Measurements from ENCODE around the gene ACSF3.
"Not testable (repeated sequence)": the region's sequence is repeated elsewhere in the genome, so short reads cannot be mapped to it uniquely, and the experiment has no call there.

The ACSF3 gene

GRCh38 chr16:89190150-89190958, 96.7 kb downstream of the ACSF3 start:
- DNase-seq (ENCODE audit: low read depth, low spot score), result no peak

DNA sequence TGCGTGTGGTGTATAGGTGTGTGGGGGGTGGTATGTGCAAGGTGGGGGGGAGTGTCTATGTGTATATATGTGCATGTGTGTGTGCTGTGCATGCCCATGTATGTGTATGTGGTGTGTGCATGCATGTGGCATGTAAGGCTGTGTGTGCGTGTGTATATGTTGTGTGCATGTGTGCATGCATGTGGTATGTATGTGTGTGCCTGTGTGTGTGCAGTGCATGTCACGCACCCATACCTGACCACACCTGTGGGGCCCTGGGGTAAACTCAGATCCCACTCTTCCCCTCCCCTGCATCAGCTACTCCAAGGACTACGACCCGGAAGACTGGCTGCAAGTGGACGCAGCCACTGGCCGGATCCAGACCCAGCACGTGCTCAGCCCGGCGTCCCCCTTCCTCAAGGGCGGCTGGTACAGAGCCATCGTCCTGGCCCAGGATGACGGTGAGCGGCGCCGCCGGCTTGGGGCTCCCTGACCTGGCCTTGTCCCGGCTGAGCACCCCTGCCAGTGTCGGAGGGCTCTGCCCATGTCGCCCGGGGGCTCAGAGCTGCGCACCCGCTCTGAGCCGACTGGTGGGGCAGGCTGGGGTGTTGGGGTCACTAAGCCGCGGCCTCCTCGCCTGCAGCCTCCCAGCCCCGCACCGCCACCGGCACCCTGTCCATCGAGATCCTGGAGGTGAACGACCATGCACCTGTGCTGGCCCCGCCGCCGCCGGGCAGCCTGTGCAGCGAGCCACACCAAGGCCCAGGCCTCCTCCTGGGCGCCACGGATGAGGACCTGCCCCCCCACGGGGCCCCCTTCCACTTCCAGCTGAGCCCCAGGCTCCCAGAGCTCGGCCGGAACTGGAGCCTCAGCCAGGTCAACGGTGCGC, 97.6 kb downstream of the ACSF3 start:
- DNase-seq (ENCODE audit: low read depth, low spot score), result no peak

GRCh38 chr16:89191901-89192185, 98.2 kb downstream of the ACSF3 start:
- DNase-seq (ENCODE audit: low read depth, low spot score), result no peak

DNA sequence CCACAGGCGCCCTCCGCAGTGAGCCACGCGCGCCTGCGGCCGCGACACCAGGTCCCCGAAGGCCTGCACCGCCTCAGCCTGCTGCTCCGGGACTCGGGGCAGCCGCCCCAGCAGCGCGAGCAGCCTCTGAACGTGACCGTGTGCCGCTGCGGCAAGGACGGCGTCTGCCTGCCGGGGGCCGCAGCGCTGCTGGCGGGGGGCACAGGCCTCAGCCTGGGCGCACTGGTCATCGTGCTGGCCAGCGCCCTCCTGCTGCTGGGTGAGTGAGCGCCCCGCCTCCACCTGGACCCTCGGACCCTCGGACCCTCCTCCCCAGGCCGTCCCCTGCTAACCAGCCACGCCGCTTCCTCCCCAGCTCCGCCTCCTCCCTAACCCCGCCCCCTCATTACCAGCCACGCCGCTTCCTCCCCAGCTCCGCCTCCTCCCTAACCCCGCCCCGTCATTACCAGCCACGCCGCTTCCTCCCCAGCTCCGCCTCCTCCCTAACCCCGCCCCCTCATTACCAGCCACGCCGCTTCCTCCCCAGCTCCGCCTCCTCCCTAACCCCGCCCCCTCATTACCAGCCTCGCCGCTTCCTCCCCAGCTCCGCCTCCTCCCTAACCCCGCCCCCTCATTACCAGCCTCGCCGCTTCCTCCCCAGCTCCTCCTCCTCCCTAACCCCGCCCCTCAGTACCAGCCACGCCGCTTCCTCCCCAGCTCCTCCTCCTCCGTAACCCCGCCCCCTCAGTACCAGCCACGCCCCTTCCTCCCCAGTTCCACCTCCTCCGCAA, 98.7 kb downstream of the ACSF3 start:
- DNase-seq (ENCODE audit: low read depth, low spot score), result not testable (repeated sequence)

DNA sequence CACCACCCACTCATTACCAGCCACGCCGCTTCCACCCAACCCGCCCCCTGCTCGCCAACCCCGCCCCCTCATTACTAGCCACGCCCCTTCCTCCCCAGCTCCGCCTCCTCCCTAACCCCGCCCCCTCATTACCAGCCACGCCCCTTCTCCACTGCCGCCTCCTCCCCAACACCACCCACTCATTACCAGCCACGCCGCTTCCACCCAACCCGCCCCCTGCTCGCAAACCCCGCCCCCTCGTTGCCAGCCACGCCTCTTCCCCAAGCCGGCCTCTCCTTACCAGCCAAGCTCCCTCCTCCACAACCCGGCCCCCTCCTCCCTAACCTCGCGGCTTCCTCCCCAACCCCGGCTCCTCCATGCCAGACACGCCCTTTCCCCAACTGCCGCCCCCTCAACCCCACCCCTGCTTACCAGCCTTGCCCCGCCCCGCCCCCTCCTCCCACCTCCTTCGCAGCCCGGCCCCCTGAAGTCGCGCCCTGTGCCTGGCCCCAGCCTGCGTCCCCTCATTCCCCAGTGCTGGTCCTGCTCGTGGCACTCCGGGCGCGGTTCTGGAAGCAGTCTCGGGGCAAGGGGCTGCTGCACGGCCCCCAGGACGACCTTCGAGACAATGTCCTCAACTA, 99.4 kb downstream of the ACSF3 start:
- no peak for DNase-seq (ENCODE audit: low read depth, low spot score)

GRCh38 chr16:89193576-89194293, 100.1 kb downstream of the ACSF3 start:
- no peak for DNase-seq (ENCODE audit: low read depth, low spot score)

- no peak for DNase-seq (ENCODE audit: low read depth, low spot score)
Measured at GRCh38 chr16:89194340-89195311, 101.0 kb downstream of the ACSF3 start.

DNA sequence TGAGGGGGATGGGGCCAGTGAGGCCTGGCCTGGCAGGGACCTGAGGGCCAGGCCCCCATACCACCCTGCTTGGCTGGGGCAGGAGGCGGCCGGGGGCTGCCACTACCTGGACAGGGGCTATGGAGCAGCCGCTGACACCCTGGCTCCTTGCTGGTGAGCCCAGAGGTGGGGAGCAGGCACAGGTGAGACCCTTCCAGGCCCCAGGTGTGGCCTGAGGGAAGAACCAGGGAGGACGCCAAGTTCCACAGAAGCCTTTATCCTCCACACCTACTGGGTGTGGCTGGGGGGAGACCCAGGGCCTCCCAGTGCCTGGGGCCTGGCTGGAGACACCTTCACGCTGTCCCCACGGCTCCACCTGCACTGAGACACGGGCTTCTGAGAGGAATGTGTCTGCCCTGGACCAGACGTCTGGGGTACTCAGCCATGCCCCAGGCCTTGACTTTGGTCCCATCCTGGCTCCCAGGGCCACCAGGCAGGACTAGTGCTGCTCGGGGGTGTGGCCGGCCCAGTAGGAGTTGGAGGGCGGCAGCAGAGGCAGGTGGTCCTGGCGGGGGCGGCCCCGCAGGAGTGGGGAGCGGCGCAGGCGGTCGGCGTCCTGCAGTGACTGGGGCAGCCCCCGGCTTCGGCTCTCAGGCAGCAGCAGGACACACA, 102.0 kb downstream of the ACSF3 start:
- DNase-seq (ENCODE audit: low read depth, low spot score), result no peak

DNA sequence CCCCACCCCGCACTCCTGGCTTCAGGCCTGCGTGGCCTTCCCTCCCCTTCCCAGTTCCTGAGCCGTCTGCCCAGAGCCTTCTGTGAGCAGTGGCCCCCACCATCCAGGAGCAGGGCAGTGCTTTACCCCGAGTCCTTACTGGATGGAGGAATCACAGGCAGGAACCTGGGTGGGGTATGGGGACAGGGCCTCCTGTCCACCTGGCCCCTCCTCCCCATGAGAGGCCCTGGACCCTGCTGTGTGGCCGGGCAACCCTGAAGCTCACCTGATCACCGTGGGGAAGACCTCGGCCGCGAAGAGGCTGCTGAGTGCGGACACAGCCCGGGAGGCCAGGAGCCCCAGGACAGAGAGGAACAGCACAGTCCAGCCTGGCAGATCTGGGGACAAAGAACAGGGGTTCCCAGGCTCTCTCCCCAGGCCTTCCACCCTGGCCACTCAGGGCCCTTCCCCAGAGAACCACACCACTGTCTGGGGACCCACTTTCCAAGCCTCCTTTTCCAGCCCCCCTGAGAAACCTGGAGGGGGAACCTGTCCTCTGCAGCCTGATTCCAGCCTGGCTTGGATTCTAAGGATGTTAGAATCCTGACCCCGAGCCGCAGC, 103.5 kb downstream of the ACSF3 start:
- no peak for DNase-seq (ENCODE audit: low read depth, low spot score)

DNA sequence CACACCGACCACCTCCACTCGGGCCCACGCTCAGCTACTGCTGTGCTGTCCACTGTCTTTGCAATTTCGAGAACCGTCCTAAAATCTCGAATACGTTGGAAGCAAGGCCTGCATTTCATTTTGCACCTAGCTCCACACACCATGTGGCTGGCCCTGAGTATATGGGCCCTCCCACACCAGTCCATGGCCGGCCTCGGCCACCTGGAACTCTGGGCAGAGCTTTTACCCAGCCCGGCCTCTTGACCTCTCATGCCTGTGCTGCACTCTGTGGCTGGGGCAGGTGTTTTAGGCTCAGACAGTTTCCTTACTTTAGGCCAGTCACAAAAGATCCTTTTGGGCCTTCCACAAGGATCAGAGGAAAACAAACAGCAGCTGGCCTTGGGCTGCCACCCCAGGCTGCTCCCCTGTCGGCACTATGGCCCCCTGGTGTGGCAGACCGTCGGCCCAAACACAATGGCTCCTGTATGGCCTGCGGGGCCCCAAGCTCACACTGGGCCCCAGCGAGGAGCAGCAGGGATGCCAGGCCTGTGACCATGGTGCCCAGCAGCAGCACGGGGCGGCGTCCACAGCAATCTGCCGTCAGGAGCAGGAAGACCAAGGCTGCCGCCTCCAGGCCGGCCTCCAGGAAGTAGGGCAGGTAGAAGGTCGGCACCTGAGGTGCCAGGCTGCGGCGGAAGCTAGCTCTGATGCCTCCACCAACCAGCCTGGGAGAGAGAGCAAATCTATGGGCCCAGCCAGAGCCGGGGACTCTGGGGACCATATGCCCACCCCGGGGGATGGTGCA, 104.2 kb downstream of the ACSF3 start:
- no peak for DNase-seq (ENCODE audit: low read depth, low spot score)

GRCh38 chr16:89198417-89199240, 105.0 kb downstream of the ACSF3 start:
- no peak for DNase-seq (ENCODE audit: low read depth, low spot score)

GRCh38 chr16:89199241-89200123, 105.8 kb downstream of the ACSF3 start:
- no peak for DNase-seq (ENCODE audit: low read depth, low spot score)

- no peak for DNase-seq (ENCODE audit: low read depth, low spot score)
Measured at GRCh38 chr16:89200124-89200849, 106.6 kb downstream of the ACSF3 start, which contains the start of gene SLC22A31. Gene SLC22A31 (minus strand): TSS chr16:89200537. CDS start chr16:89200501, 36 bp downstream.

GRCh38 chr16:89200850-89201411, 107.3 kb downstream of the ACSF3 start:
- DNase-seq (ENCODE audit: low read depth, low spot score), result no peak

Measured in iPS DF 19.7 (cell line).